MCF 10A (cell line): Measurements from ENCODE around the gene INPP5E. TPM values are rescaled to one million over a fixed set of nuclear protein-coding genes. Genes with fewer than 3 reads are reported as not detected.

Experiments
- BruUV-seq: library from RNA; stranded (reverse); fragments of 400-500 nt; replicated peaks from 2 replicates; lab custom pipeline; 2021; lab: Mats Ljungman, UMichigan
- CTCF ChIA-PET: fragments of 300-600 bp; sonication (Branson Sonifier 250); formaldehyde crosslinking; extraction: SDS; loops from one replicate; lab custom pipeline; 2021; ENCODE audit warnings: antibody characterized with exemption, inconsistent platforms; lab: Yijun Ruan, JAX
- POLR2A ChIA-PET: fragments of 300-600, 350-650 bp; sonication (Branson Sonifier 250); formaldehyde crosslinking; extraction: SDS; loops from one replicate; lab custom pipeline; 2020; ENCODE audit warnings: antibody characterized with exemption, inconsistent platforms; lab: Yijun Ruan, JAX
- DNase-seq: peaks from one replicate; pipeline ENCODE4 v3.0.0-alpha.2; 2018; ENCODE audit not compliant: unreplicated experiment
- H3K27ac Mint-ChIP-seq: one replicate; pipeline ENCODE4 v1.8.0; 2022; ENCODE audit warnings: mild to moderate bottlenecking, low read depth, mixed read lengths; ENCODE audit not compliant: unreplicated experiment
- H3K27me3 Mint-ChIP-seq: one replicate; pipeline ENCODE4 v1.8.0; 2022; ENCODE audit warnings: mixed read lengths; ENCODE audit not compliant: insufficient read depth, unreplicated experiment
- H3K36me3 Mint-ChIP-seq: one replicate; pipeline ENCODE4 v1.8.0; 2022; ENCODE audit warnings: mild to moderate bottlenecking, moderate library complexity, mixed read lengths; ENCODE audit not compliant: insufficient read depth, unreplicated experiment
- H3K4me1 Mint-ChIP-seq: one replicate; pipeline ENCODE4 v1.8.0; 2022; ENCODE audit warnings: mixed read lengths; ENCODE audit not compliant: insufficient read depth, unreplicated experiment
- H3K4me3 Mint-ChIP-seq: one replicate; pipeline ENCODE4 v1.8.0; 2022; ENCODE audit warnings: mild to moderate bottlenecking, moderate library complexity, mixed read lengths; ENCODE audit not compliant: unreplicated experiment
- H3K9me3 Mint-ChIP-seq: one replicate; pipeline ENCODE4 v1.8.0; 2022; ENCODE audit warnings: mixed read lengths; ENCODE audit not compliant: unreplicated experiment
- CTCF ChIP-seq: fragments of 200-600 bp; IDR thresholded peaks from one replicate; pipeline ENCODE4 v1.8.0; 2022; ENCODE audit warnings: antibody characterized with exemption, mild to moderate bottlenecking; ENCODE audit not compliant: unreplicated experiment
- intact Hi-C: fragments of 100-400 bp; cut with micrococcal nuclease; formaldehyde crosslinking; loops from 2 replicates; pipeline ENCODE4 v1.14.1; 2022
- total RNA-seq: library from RNA; stranded (reverse); gene quantifications from 2 replicates; pipeline ENCODE4 v1.2.3, GENCODE V29; 2022

INPP5E gene
- total RNA-seq, 1 experiment from 2014 or later, result 16.3 TPM

GRCh38 chr9:136451221-136451877 is 11.7 kb upstream of the INPP5E start:
- Mint-ChIP-seq H3K4me3 (no peak overlapping the region), H3K27me3 (no peaks in the 10 kb centered on the region), H3K27ac (no peak overlapping the region), H3K36me3 (peaks cover 91% of the 10 kb centered on the region), H3K9me3 (no peaks in the 10 kb centered on the region), H3K4me1 (no peaks in the 10 kb centered on the region)
- no peak for DNase-seq
- intact Hi-C loops, result no loop called here
- CTCF ChIA-PET, result interaction anchor here (1.4 kb wide), 1 partner anchor 11 kb away, joined by 5 read pairs; no protein-coding TSS in a partner anchor
- POLR2A ChIA-PET, result no interaction called here
- no TSS peak for BruUV-seq
- no peak for TF ChIP-seq CTCF

DNA sequence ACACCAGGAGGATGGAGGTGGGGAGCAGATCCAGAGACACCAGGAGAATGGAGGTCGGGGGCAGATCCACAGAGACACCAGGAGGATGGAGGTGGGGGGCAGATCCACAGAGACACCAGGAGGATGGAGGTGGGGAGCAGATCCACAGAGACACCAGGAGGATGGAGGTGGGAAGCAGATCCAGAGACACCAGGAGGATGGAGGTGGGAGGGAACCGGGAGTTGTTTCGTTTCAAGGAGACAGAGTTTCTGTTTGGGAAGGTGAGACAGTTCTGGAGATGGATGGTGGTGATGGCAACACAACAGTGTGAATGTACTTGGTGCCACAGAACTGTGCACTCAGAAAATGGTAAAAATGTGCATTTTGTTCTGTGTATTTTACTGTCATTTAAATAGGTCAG is 9.0 kb upstream of the INPP5E start:
- H3K27ac Mint-ChIP-seq, result no peak overlapping the region
- POLR2A ChIA-PET, result no interaction called here
- no peak for DNase-seq
- BruUV-seq, result no TSS peak
- peaks cover 94% of the 10 kb centered on the region for H3K36me3 Mint-ChIP-seq
- H3K4me3 Mint-ChIP-seq, result no peak overlapping the region
- intact Hi-C loops, result no loop called here
- no peaks in the 10 kb centered on the region for H3K9me3 Mint-ChIP-seq
- no peaks in the 10 kb centered on the region for H3K27me3 Mint-ChIP-seq
- no peaks in the 10 kb centered on the region for H3K4me1 Mint-ChIP-seq
- TF ChIP-seq CTCF, result no peak
- CTCF ChIA-PET, result interaction anchor here (0.6 kb wide), 1 partner anchor 39 kb away, joined by 3 read pairs; no protein-coding TSS in a partner anchor

- no peak for DNase-seq
- peaks cover 91% of the 10 kb centered on the region for H3K36me3 Mint-ChIP-seq
- no peaks in the 10 kb centered on the region for H3K4me1 Mint-ChIP-seq
- H3K9me3 Mint-ChIP-seq, result no peaks in the 10 kb centered on the region
- no peak for TF ChIP-seq CTCF
- ChIA-PET CTCF (no interaction called here), POLR2A (no interaction called here)
- intact Hi-C loops, result no loop called here
- BruUV-seq, result no TSS peak
- no peak overlapping the region for H3K27ac Mint-ChIP-seq
- no peak overlapping the region for H3K4me3 Mint-ChIP-seq
- H3K27me3 Mint-ChIP-seq, result no peaks in the 10 kb centered on the region
Measured at GRCh38 chr9:136447173-136447778, 7.6 kb upstream of the INPP5E start.

DNA sequence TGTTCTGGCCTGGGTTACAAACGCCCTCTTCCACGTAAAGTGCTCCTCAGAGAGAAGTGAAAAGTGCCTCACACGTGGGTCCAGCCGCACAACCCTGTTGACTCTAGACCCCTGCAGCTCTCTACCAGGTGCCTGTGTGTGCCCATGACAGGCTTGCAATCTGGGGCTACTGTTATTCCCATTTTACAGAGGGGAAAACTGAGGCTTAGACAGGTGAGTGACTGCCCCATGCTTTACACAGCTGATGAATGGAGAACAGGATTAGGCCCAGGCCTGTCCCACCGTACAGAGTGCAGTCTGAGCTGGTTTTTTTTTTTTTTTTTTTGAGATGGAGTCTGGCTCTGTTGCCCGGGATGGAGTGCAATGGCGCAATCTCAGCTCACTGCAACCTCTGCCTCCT is 6.2 kb upstream of the INPP5E start:
- H3K36me3 Mint-ChIP-seq, result peaks cover 86% of the 10 kb centered on the region
- no peak overlapping the region for H3K27ac Mint-ChIP-seq
- CTCF ChIA-PET, result interaction anchor here (0.6 to 0.9 kb wide), 4 partner anchors 13 to 44 kb away, joined by 3 to 4 read pairs (median 3); no protein-coding TSS in a partner anchor
- BruUV-seq, result no TSS peak
- POLR2A ChIA-PET, result interaction anchor here (0.9 to 1.7 kb wide), 3 partner anchors 12 to 38 kb away, joined by 3 to 4 read pairs (median 4); no protein-coding TSS in a partner anchor
- DNase-seq, result no peak
- H3K27me3 Mint-ChIP-seq, result no peaks in the 10 kb centered on the region
- no peaks in the 10 kb centered on the region for H3K4me1 Mint-ChIP-seq
- no peak for TF ChIP-seq CTCF
- no peaks in the 10 kb centered on the region for H3K9me3 Mint-ChIP-seq
- intact Hi-C loops, result no loop called here
- no peak overlapping the region for H3K4me3 Mint-ChIP-seq
